ENCODE measurements around the gene NTHL1. TPM values are rescaled to one million over a fixed set of nuclear protein-coding genes. Genes with fewer than 3 reads are reported as not detected.
A peak's percentile ranks its signal among the peaks of the same experiment; 100 is the strongest.

Gene NTHL1
- total and polyA plus RNA-seq, 2 of the 8 experiments (the other 6 are each of a cell fraction or from before 2014, with no cell fraction given) = 70.9 to 150 TPM

GRCh38 chr16:2086106-2086742 is 38.6 kb upstream of the NTHL1 start:
- no peak overlapping the region for H3K9ac ChIP-seq (replicated peaks in 1 of 4; ENCODE audit: extremely low read depth in 1 of 4, low read depth in 3 of 4, low read length in 3 of 4)
- no peak overlapping the region for H3K27ac ChIP-seq (ENCODE audit: low read depth, low read length)
- no peak for FAIRE-seq

More at GRCh38 chr16:2086106-2086742, 38.6 kb upstream of the NTHL1 start:
- H2BK120ac ChIP-seq (replicated peaks; ENCODE audit: low read depth, low read length) = no peak overlapping the region
- 96% methylated on average over 24 of the region's 27 CpGs; no CpG with 5 or more reads in 1 of the 2 experiments for WGBS, 2 experiments (ENCODE audit: extremely low coverage in 1 of 2, insufficient coverage in 1 of 2, insufficient read length in 1 of 2, insufficient replicate concordance in 2 of 2, low coverage in 1 of 2, low lambda C conversion rate in 2 of 2, missing lambda C conversion rate in 1 of 2)
- H4K91ac ChIP-seq (replicated peaks; ENCODE audit: insufficient read length, low read length) = no peak overlapping the region
- H3K9me3 ChIP-seq (ENCODE audit: insufficient read depth in 2 of 2, low read depth in 1 of 2, low read length in 1 of 2) = no peaks in the 10 kb centered on the region
- no peak overlapping the region for H4K5ac ChIP-seq (ENCODE audit: insufficient read length, low read depth, low read length)
- no peak overlapping the region for H3K4me3 ChIP-seq (ENCODE audit: extremely low read depth in 1 of 4, insufficient read depth in 2 of 4, low read depth in 3 of 4, low read length in 4 of 4)
- DNase-seq (ENCODE audit: low read depth in 1 of 2, low spot score in 2 of 2) = no peak
- H2BK12ac ChIP-seq (ENCODE audit: low read depth, low read length) = no peak overlapping the region
- H3K23me2 ChIP-seq (ENCODE audit: low read depth, low read length) = peaks cover 2% of the 10 kb centered on the region; the same call in 1 of the 2 replicates
- TF ChIP-seq SP2 (IDR thresholded peaks at IDR 0.05; ENCODE audit: low read length) (no peak), CTBP2 (IDR thresholded peaks at IDR 0.05; ENCODE audit: borderline replicate concordance, insufficient read depth, insufficient read length, low read length) (no peak), POLR2AphosphoS5 (IDR thresholded peaks at IDR 0.05; ENCODE audit: low read depth, low read length) (no peak; the same call in 1 of the 2 replicates), SAP30 (IDR thresholded peaks at IDR 0.05; ENCODE audit: insufficient read depth, insufficient replicate concordance, low read length) (no peak), CREB1 (IDR thresholded peaks at IDR 0.05) (no peak), RFX5 (IDR thresholded peaks at IDR 0.05; ENCODE audit: borderline replicate concordance, low read depth, low read length) (no peak), SIRT6 (IDR thresholded peaks at IDR 0.05; ENCODE audit: low read length) (no peak), CEBPB (IDR thresholded peaks at IDR 0.05; ENCODE audit: low read depth, low read length) (no peak), KDM5A (IDR thresholded peaks at IDR 0.05; ENCODE audit: low read length) (no peak), BACH1 (IDR thresholded peaks at IDR 0.05; ENCODE audit: low read length) (no peak)
- TF ChIP-seq, protein P1, sequence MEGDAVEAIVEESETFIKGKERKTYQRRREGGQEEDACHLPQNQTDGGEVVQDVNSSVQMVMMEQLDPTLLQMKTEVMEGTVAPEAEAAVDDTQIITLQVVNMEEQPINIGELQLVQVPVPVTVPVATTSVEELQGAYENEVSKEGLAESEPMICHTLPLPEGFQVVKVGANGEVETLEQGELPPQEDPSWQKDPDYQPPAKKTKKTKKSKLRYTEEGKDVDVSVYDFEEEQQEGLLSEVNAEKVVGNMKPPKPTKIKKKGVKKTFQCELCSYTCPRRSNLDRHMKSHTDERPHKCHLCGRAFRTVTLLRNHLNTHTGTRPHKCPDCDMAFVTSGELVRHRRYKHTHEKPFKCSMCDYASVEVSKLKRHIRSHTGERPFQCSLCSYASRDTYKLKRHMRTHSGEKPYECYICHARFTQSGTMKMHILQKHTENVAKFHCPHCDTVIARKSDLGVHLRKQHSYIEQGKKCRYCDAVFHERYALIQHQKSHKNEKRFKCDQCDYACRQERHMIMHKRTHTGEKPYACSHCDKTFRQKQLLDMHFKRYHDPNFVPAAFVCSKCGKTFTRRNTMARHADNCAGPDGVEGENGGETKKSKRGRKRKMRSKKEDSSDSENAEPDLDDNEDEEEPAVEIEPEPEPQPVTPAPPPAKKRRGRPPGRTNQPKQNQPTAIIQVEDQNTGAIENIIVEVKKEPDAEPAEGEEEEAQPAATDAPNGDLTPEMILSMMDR (IDR thresholded peaks at IDR 0.05; ENCODE audit: control extremely low read depth in 1 of 3, insufficient read depth in 1 of 3, low read depth in 1 of 3, low read length in 3 of 3) = no peak
- H3K14ac ChIP-seq (ENCODE audit: insufficient read length) = no peak overlapping the region
- no peaks in the 10 kb centered on the region for H3K27me3 ChIP-seq (replicated peaks in 1 of 4; ENCODE audit: control insufficient read depth in 3 of 4, extremely low read depth in 1 of 4, insufficient read depth in 3 of 4, low read length in 3 of 4)
- peaks cover 0 to 6% (median 5%) of the 10 kb centered on the region in 4 experiments; a peak in 5 of 7 replicates for H3K4me1 ChIP-seq (replicated peaks in 1 of 4; ENCODE audit: control insufficient read depth in 3 of 4, insufficient read depth in 4 of 4, low read length in 3 of 4)
- no peak overlapping the region for H3K18ac ChIP-seq (ENCODE audit: extremely low read depth, low read length)
- no peak overlapping the region for H2BK15ac ChIP-seq (ENCODE audit: low read length)
- no peak overlapping the region for H3K4ac ChIP-seq (replicated peaks; ENCODE audit: insufficient read length, low read depth, low read length)
- H3K23ac ChIP-seq (ENCODE audit: insufficient read length) = no peak overlapping the region
- H2AK5ac ChIP-seq (ENCODE audit: low read depth, low read length) = no peak overlapping the region
- CTCF ChIA-PET (ENCODE audit: partially characterized antibody) = interaction anchor here (0.8 to 3.8 kb wide), 8 partner anchors 13 to 133 kb away, joined by 3 to 15 read pairs (median 9); no protein-coding TSS in a partner anchor
- no peak overlapping the region for H3K56ac ChIP-seq (replicated peaks; ENCODE audit: insufficient read length, low read depth, low read length)
- peaks cover 0 to 34% (median 0%) of the 10 kb centered on the region in 4 experiments; a peak in 4 of 8 replicates for H3K36me3 ChIP-seq (ENCODE audit: control insufficient read depth in 2 of 4, insufficient read depth in 4 of 4, low read length in 3 of 4)
- no peaks in the 10 kb centered on the region for H3K79me1 ChIP-seq (ENCODE audit: low read depth, low read length)
- peak overlapping the region; percentile 79 for H4K8ac ChIP-seq (ENCODE audit: extremely low read depth, insufficient read depth, low read length)
- H2BK20ac ChIP-seq (ENCODE audit: low read length) = no peak overlapping the region
- POLR2A ChIA-PET (ENCODE audit: partially characterized antibody) = interaction anchor here (1.0 to 3.6 kb wide), 7 partner anchors 9 to 122 kb away, joined by 3 to 11 read pairs (median 6); partner anchors contain the start of genes NTHL1, RPS2, TRAF7 and TSC2
- peaks cover 3 to 11% of the 10 kb centered on the region in 2 experiments for H4K20me1 ChIP-seq (replicated peaks in 1 of 2; ENCODE audit: control insufficient read depth in 1 of 2, insufficient read depth in 2 of 2, low read length in 2 of 2)
- no peak overlapping the region; the same call in 1 of the 2 replicates for H2BK5ac ChIP-seq (ENCODE audit: low read depth, low read length)
- H3K79me2 ChIP-seq (ENCODE audit: control insufficient read depth in 1 of 2, insufficient read depth in 2 of 2, low read length in 2 of 2) = no peaks in the 10 kb centered on the region
- no peak overlapping the region for H3K4me2 ChIP-seq (ENCODE audit: insufficient read depth in 1 of 2, low read depth in 2 of 2, low read length in 2 of 2)
- no peak overlapping the region for H2AFZ ChIP-seq (ENCODE audit: low read length)

Measured in H1 (cell line).